ENCODE measurements around the gene POU2F1.

The POU2F1 gene

GRCh38 chr1:167297222-167298214 is 76.8 kb downstream of the POU2F1 start:
- Histone ChIP-seq H3K9me3 (ENCODE audit: control insufficient read depth, insufficient read depth, low read depth, low read length) (no peaks in the 10 kb centered on the region), H3K36me3 (ENCODE audit: control insufficient read depth in 2 of 2, insufficient read depth in 1 of 2, low read length in 2 of 2) (no peaks in the 10 kb centered on the region), H3K4me3 (ENCODE audit: low read depth, low read length) (no peak overlapping the region), H3K4me1 (ENCODE audit: control insufficient read depth, insufficient read depth, low read length) (no peaks in the 10 kb centered on the region), H3K27ac (ENCODE audit: extremely low read depth, low read depth, low read length) (no peak overlapping the region)
- ChIA-PET CTCF (interaction anchor here (1.3 kb wide), 1 partner anchor 8 kb away, joined by 3 read pairs; no protein-coding TSS in a partner anchor), POLR2A (no interaction called here)
- TF ChIP-seq ZSCAN16 (tag by site-specific recombination; IDR thresholded peaks at IDR 0.05) = no peak
- no peak for TF ChIP-seq ELK4 (IDR thresholded peaks at IDR 0.05; ENCODE audit: borderline replicate concordance, low read depth, low read length)
- no peak for TF ChIP-seq SETDB1 (IDR thresholded peaks at IDR 0.05; ENCODE audit: insufficient read length, low read length)
- TF ChIP-seq ZNF521 (tag by site-specific recombination; IDR thresholded peaks at IDR 0.05) = no peak
- TF ChIP-seq ZNF366 (tag by site-specific recombination; conservative IDR thresholded peaks at IDR 0.05) = no peak
- no peak for TF ChIP-seq ZNF148 (tag by site-specific recombination; IDR thresholded peaks at IDR 0.05; ENCODE audit: borderline replicate concordance)
- no peak for TF ChIP-seq ZNF792 (tag by site-specific recombination; IDR thresholded peaks at IDR 0.05)
- no peak for TF ChIP-seq ZNF707 (tag by site-specific recombination; IDR thresholded peaks at IDR 0.05)
- no peak for TF ChIP-seq GLI4 (tag by site-specific recombination; IDR thresholded peaks at IDR 0.05)
- TF ChIP-seq ZNF660 (tag by site-specific recombination; IDR thresholded peaks at IDR 0.05) = no peak
- no peak for TF ChIP-seq ZNF610 (tag by site-specific recombination; IDR thresholded peaks at IDR 0.05; ENCODE audit: borderline replicate concordance)

- no peaks in the 10 kb centered on the region for H3K4me1 ChIP-seq (ENCODE audit: control insufficient read depth, insufficient read depth, low read length)
Observed at GRCh38 chr1:167298325-167298724, 77.6 kb downstream of the POU2F1 start.

GRCh38 chr1:167301355-167301754 is 80.7 kb downstream of the POU2F1 start:
- Histone ChIP-seq H3K36me3 (ENCODE audit: control insufficient read depth in 2 of 2, insufficient read depth in 1 of 2, low read length in 2 of 2) (no peaks in the 10 kb centered on the region), H3K4me1 (ENCODE audit: control insufficient read depth, insufficient read depth, low read length) (no peaks in the 10 kb centered on the region), H3K27ac (ENCODE audit: extremely low read depth, low read depth, low read length) (no peak overlapping the region), H3K9me3 (ENCODE audit: control insufficient read depth, insufficient read depth, low read depth, low read length) (no peaks in the 10 kb centered on the region), H3K4me3 (ENCODE audit: low read depth, low read length) (no peak overlapping the region)
- ChIA-PET CTCF (interaction anchor here (0.6 to 1.4 kb wide), 2 partner anchors 31 to 35 kb away, joined by 3 to 4 read pairs; no protein-coding TSS in a partner anchor), POLR2A (no interaction called here)
- TF ChIP-seq ZSCAN18 (tag by site-specific recombination; IDR thresholded peaks at IDR 0.05) (no peak), ZNF624 (tag by site-specific recombination; IDR thresholded peaks at IDR 0.05) (no peak), KLF17 (tag by site-specific recombination; IDR thresholded peaks at IDR 0.05) (no peak), ZNF140 (tag by site-specific recombination; IDR thresholded peaks at IDR 0.05) (no peak), ZNF555 (tag by site-specific recombination; conservative IDR thresholded peaks at IDR 0.05) (no peak)

More at GRCh38 chr1:167298325-167298724, 77.6 kb downstream of the POU2F1 start:
- Histone ChIP-seq H3K4me3 (ENCODE audit: low read depth, low read length) (no peak overlapping the region), H3K27ac (ENCODE audit: extremely low read depth, low read depth, low read length) (no peak overlapping the region), H3K36me3 (ENCODE audit: control insufficient read depth in 2 of 2, insufficient read depth in 1 of 2, low read length in 2 of 2) (no peaks in the 10 kb centered on the region), H3K9me3 (ENCODE audit: control insufficient read depth, insufficient read depth, low read depth, low read length) (no peaks in the 10 kb centered on the region)
- CTCF ChIA-PET = interaction anchor here (0.5 kb wide), 1 partner anchor 22 kb away, joined by 3 read pairs; no protein-coding TSS in a partner anchor
- no peak for TF ChIP-seq SP7 (tag by site-specific recombination; IDR thresholded peaks at IDR 0.05)
- 0 out of 2 replicates have a peak, but pooled peaks have one; percentile 36 for TF ChIP-seq PRDM6 (tag by site-specific recombination; IDR thresholded peaks at IDR 0.05)
- POLR2A ChIA-PET = no interaction called here

Data from HEK293 (cell line).